Right lobe of liver (tissue), 6 donors: ENCODE results near the gene LHFPL2. TPM values are rescaled to one million over a fixed set of nuclear protein-coding genes. Genes with fewer than 3 reads are reported as not detected.
"Not testable (repeated sequence)": the region's sequence is repeated elsewhere in the genome, so short reads cannot be mapped to it uniquely, and the experiment has no call there.

Experiments used
- ATAC-seq, 4 donors: fragments of 200-7000 bp; cut with Tn5 transposase; one replicate each; pipeline ENCODE4 v1.9.1; 2020; ENCODE audit warnings: mild to moderate bottlenecking in 4 of 4, moderate library complexity in 4 of 4
- DNase-seq, 3 donors: peaks; one replicate each; pipeline ENCODE4 v3.0.0-alpha.2; 2020
- H3K27ac ChIP-seq, 3 donors: fragments of 200-600 bp; one replicate each; pipeline ENCODE4 v1.8.0; 2022
- H3K27me3 ChIP-seq, 2 donors: fragments of 200-600 bp; one replicate each; pipeline ENCODE4 v1.8.0; 2022
- H3K36me3 ChIP-seq, 4 donors: fragments of 200-600 bp; sonication (generic) in 1 of 4; one replicate each; pipeline versions ENCODE4 v1.5.1 to v1.8.0; 2017 to 2022; ENCODE audit warnings: control low read depth in 1 of 4
- H3K4me1 ChIP-seq, 4 donors: fragments of 200-600 bp; sonication (generic) in 1 of 4; one replicate each; pipeline versions ENCODE4 v1.5.1 to v1.8.0; 2017 to 2022; ENCODE audit warnings: control low read depth in 1 of 4
- H3K4me3 ChIP-seq, 3 donors: fragments of 200-600 bp; one replicate each; pipeline ENCODE4 v1.8.0; 2022
- H3K9me3 ChIP-seq, 4 donors: fragments of 200-600 bp; sonication (generic) in 1 of 4; one replicate each; pipeline versions ENCODE4 v1.5.1 to v1.8.0; 2017 to 2022; ENCODE audit warnings: control low read depth in 1 of 4
- CTCF ChIP-seq, 4 donors: fragments of 200-600 bp in 3 of 4; fragments of 450-650 bp in 1 of 4; IDR thresholded peaks; one replicate each; pipeline versions ENCODE4 v1.5.1 to v1.8.0; 2016 to 2022; ENCODE audit warnings: antibody characterized with exemption in 4 of 4, mild to moderate bottlenecking in 2 of 4
- POLR2A ChIP-seq: fragments of 450-650 bp; IDR thresholded peaks from one replicate; pipeline ENCODE4 v1.6.1; 2017; ENCODE audit warnings: antibody characterized with exemption, mild to moderate bottlenecking
- WGBS: methylation state at CpG from one replicate; pipeline ENCODE4 v1.1.6; 2018; ENCODE audit warnings: low coverage, low lambda C conversion rate; ENCODE audit not compliant: insufficient coverage; ENCODE audit errors: missing lambda C conversion rate; 5-methylcytosine and 5-hydroxymethylcytosine counted together
- intact Hi-C, 2 donors: fragments of 100-400 bp; cut with DNase I; formaldehyde crosslinking; loops; one replicate each; pipeline versions ENCODE4 v1.11.2 to v1.14.1; 2022
- total RNA-seq, 6 experiments: library from RNA; depleted of rRNA in 2 of 6; stranded (reverse); fragments of >200 nt in 2 of 6; fragmentation: NEBNext Ultra II Directional in 3 of 6; extraction: Animal tissue kit (Norgen Biotek cat#: 25700) in 3 of 6; gene quantifications; one replicate each; pipeline versions ENCODE4 v1.1.0 to v1.2.4, GENCODE V29; 2016 to 2023
- donor health status: DM: no; HTN: yes; CAD: no.
- donor health status: DM: no; HTN: no; CAD: no.
- donor health status: DM: no; HTN: no; CAD: no.
- donor health status: DM: no; HTN: yes; CAD: no.
- donor health status: DM: no; HTN: yes; CAD: no.

LHFPL2 gene
- total RNA-seq, 6 experiments from 2014 or later: 2.6 to 11.8 (median 4.3) TPM

GRCh38 chr5:78670701-78671269, 22.2 kb upstream of the LHFPL2 start:
- WGBS: 46% methylated on average over 2 of the region's 2 CpGs
- no peaks in the 10 kb centered on the region for H3K4me1 ChIP-seq
- DNase-seq (no peak), ATAC-seq (no peak)
- TF ChIP-seq CTCF (IDR thresholded peaks at IDR 0.05) (no peak), POLR2A (no peak)
- no peak overlapping the region for H3K4me3 ChIP-seq
- H3K27me3 ChIP-seq: no peaks in the 10 kb centered on the region
- no peaks in the 10 kb centered on the region for H3K36me3 ChIP-seq
- H3K27ac ChIP-seq: no peak overlapping the region
- intact Hi-C loops: no loop called here
- H3K9me3 ChIP-seq: no peaks in the 10 kb centered on the region

DNA sequence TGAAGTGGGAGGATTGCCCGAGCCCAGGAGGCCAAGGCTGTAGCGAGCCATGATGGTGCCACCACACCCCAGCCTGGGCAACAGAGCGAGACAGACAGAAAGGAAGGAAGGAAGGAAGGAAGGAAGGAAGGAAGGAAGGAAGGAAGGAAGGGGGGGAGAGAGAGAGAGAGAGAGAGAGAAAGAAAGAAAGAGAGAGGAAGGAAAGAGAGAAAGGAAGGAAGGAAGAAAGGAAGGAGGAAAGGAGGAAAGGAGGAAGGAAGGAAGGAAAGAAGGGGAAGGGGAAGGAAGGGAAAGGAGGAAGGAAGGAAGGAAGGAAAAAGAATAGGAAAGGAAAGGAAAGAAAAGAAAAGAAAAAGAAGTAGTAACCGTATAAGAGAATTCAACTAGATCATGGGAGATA, 20.8 kb upstream of the LHFPL2 start:
- DNase-seq: no peak
- Histone ChIP-seq H3K9me3 (no peaks in the 10 kb centered on the region), H3K27me3 (no peaks in the 10 kb centered on the region), H3K4me1 (no peaks in the 10 kb centered on the region), H3K27ac (no peak overlapping the region), H3K36me3 (no peaks in the 10 kb centered on the region), H3K4me3 (no peak overlapping the region)
- ATAC-seq: no peak
- TF ChIP-seq POLR2A (no peak), CTCF (IDR thresholded peaks at IDR 0.05) (no peak)
- WGBS: 81% methylated on average over 3 of the region's 4 CpGs
- intact Hi-C loops: no loop called here

- Histone ChIP-seq H3K9me3 (no peaks in the 10 kb centered on the region), H3K4me3 (no peak overlapping the region), H3K27ac (no peak overlapping the region), H3K27me3 (no peaks in the 10 kb centered on the region), H3K36me3 (no peaks in the 10 kb centered on the region), H3K4me1 (no peaks in the 10 kb centered on the region)
- no peak for ATAC-seq
- 85% methylated on average over 4 of the region's 5 CpGs for WGBS
- DNase-seq: no peak
- intact Hi-C loops: no loop called here
- TF ChIP-seq CTCF (IDR thresholded peaks at IDR 0.05): no peak
- no peak for TF ChIP-seq POLR2A
Observed at GRCh38 chr5:78667461-78668103, 19.0 kb upstream of the LHFPL2 start.

- H3K27me3 ChIP-seq, H3K4me3 ChIP-seq, H3K4me1 ChIP-seq, DNase-seq, intact Hi-C loops, H3K9me3 ChIP-seq, H3K27ac ChIP-seq, ATAC-seq, H3K36me3 ChIP-seq: not testable (repeated sequence)
- WGBS: 100% methylated on average over 1 of the region's 1 CpG
Observed at GRCh38 chr5:78666975-78667374, 18.4 kb upstream of the LHFPL2 start.

- no peaks in the 10 kb centered on the region for H3K36me3 ChIP-seq
- H3K9me3 ChIP-seq: no peaks in the 10 kb centered on the region
- H3K4me1 ChIP-seq: no peaks in the 10 kb centered on the region
- no peaks in the 10 kb centered on the region for H3K27me3 ChIP-seq
- ATAC-seq (peak in 2 of 4 donors; percentile 34 to 38), DNase-seq (no peak)
- WGBS: 43% methylated on average over 2 of the region's 3 CpGs
- no peak overlapping the region for H3K4me3 ChIP-seq
- TF ChIP-seq CTCF (IDR thresholded peaks at IDR 0.05): no peak
- TF ChIP-seq POLR2A: no peak
- no peak overlapping the region for H3K27ac ChIP-seq
- intact Hi-C loops: no loop called here
Observed at GRCh38 chr5:78666041-78666444, 17.5 kb upstream of the LHFPL2 start.
